HepG2 (cell line): ENCODE data around the gene C5AR1. TPM values are rescaled to one million over a fixed set of nuclear protein-coding genes. Genes with fewer than 3 reads are reported as not detected.

Source experiments
- ATAD3A ChIP-seq: sonication (generic); formaldehyde crosslinking; IDR thresholded peaks from 2 replicates; pipeline ENCODE4 v1.4.0; 2020; ENCODE audit warnings: missing genetic modification reagents
- CENPBD1 ChIP-seq: sonication (generic); formaldehyde crosslinking; IDR thresholded peaks from 2 replicates; pipeline ENCODE4 v1.8.0; 2022; ENCODE audit warnings: missing genetic modification reagents, low read depth, mild to moderate bottlenecking, borderline replicate concordance
- EHMT2 ChIP-seq: fragments of 200-600 bp; sonication (generic); IDR thresholded peaks from 2 replicates; pipeline ENCODE4 v1.7.0; 2017; ENCODE audit warnings: antibody characterized with exemption, low read depth, low read length, borderline replicate concordance
- HDAC2 ChIP-seq: sonication (generic); formaldehyde crosslinking; IDR thresholded peaks from 2 replicates; pipeline ENCODE4 v1.4.0; 2020; ENCODE audit warnings: missing genetic modification reagents
- MED13 ChIP-seq: sonication (generic); formaldehyde crosslinking; IDR thresholded peaks from 2 replicates; pipeline ENCODE4 v1.5.0; 2020; ENCODE audit warnings: missing genetic modification reagents
- REL ChIP-seq: sonication (generic); formaldehyde crosslinking; conservative IDR thresholded peaks from 2 replicates; pipeline ENCODE4 v1.8.0; 2022; ENCODE audit warnings: mild to moderate bottlenecking, missing genetic modification reagents, moderate library complexity
- ZBTB7B ChIP-seq: sonication (generic); formaldehyde crosslinking; IDR thresholded peaks from 2 replicates; pipeline ENCODE4 v1.4.0; 2020; ENCODE audit warnings: missing genetic modification reagents
- ZGPAT ChIP-seq: IDR thresholded peaks from 2 replicates; pipeline ENCODE4 v1.6.1; 2016; ENCODE audit warnings: mild to moderate bottlenecking
- ZIK1 ChIP-seq: sonication (generic); formaldehyde crosslinking; IDR thresholded peaks from 2 replicates; pipeline ENCODE4 v1.5.0; 2020; ENCODE audit warnings: mild to moderate bottlenecking, low read depth, missing genetic modification reagents, borderline replicate concordance
- ZNF251 ChIP-seq: sonication (generic); formaldehyde crosslinking; IDR thresholded peaks from 2 replicates; pipeline ENCODE4 v1.9.0; 2021; ENCODE audit warnings: mild to moderate bottlenecking, missing genetic modification reagents
- ZNF784 ChIP-seq: sonication (generic); formaldehyde crosslinking; IDR thresholded peaks from 2 replicates; pipeline ENCODE4 v1.5.1; 2020; ENCODE audit warnings: missing genetic modification reagents, mild to moderate bottlenecking, borderline replicate concordance
- polyA plus RNA-seq, 8 experiments: library from polyadenylated mRNA; depleted of rRNA in 3 of 8; stranded (reverse) in 7 of 8; unstranded in 1 of 8; fragments of >200 nt; fragmentation: Illumina TruSeq in 4 of 8; extraction: Trizol in 4 of 8; gene quantifications; 2 replicates each; pipeline versions ENCODE4 v1.2.1 to v1.2.3, GENCODE V29; 2011 to 2016; ENCODE audit warnings: low read depth in 4 of 8, missing spikeins in 1 of 8, mixed read lengths in 1 of 8; ENCODE audit not compliant: insufficient read depth in 1 of 8
- total RNA-seq, 5 experiments: library from RNA; depleted of rRNA; stranded (reverse); fragments of >200 nt; fragmentation: Illumina TruSeq; extraction: Trizol; gene quantifications; 2 replicates each; pipeline ENCODE4 v1.2.3, GENCODE V29; 2016; ENCODE audit warnings: low read depth in 1 of 5
- TF ChIP-seq, protein P1 (sequence below): sonication (generic); formaldehyde crosslinking; IDR thresholded peaks from 2 replicates; pipeline ENCODE4 v1.4.0; 2020; ENCODE audit warnings: missing genetic modification reagents, borderline replicate concordance
- TF ChIP-seq, protein P2 (sequence below): sonication (generic); formaldehyde crosslinking; IDR thresholded peaks from 2 replicates; pipeline ENCODE4 v1.4.0; 2020; ENCODE audit warnings: missing genetic modification reagents
- TF ChIP-seq, protein P3 (sequence below): sonication (generic); formaldehyde crosslinking; IDR thresholded peaks from 2 replicates; pipeline ENCODE4 v1.4.0; 2020; ENCODE audit warnings: missing genetic modification reagents

Gene C5AR1
- total and polyA plus RNA-seq, 2 of the 13 experiments (the other 11 are each of a cell fraction or from before 2014, with no cell fraction given), result 0.07 to 1.6 TPM

DNA sequence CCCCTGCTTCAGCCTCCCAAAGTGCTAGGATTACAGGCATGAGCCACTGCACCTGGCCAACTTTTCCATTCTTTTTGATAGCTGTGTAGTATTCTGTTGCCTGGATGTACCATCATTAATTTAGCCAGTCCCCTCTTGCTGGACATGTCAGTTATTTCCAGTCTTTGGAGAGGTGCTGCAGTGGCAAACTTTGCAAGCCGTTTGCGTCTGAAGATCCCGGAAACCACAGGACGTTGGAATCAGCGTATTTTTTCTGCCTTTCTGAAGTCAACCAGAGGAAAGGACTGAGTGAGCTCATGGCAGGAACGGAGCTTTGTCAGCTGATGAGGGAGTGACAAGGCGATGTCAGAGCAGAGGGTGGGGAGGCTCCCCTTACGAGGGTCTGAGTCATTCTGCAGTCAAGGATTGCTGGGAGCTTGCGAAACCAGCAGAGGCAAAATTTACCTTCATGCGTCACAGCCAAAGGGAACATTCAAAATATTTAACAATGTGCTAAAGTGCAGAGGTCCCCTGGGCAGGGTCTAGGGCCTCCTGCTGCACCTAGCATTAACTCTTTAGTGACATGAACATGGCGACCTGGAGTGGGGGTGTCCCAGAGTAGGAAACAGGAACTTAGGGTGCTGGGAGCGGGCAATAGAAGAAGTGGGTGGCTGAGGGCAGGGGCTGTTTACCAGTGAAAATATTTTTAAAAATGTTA, 5.6 kb downstream of the C5AR1 start (continued):
- TF ChIP-seq HDAC2, result peak; percentile 90
- TF ChIP-seq CENPBD1, result no peak
- no peak for TF ChIP-seq ATAD3A (CRISPR knock-in tag)
- TF ChIP-seq, protein P1, sequence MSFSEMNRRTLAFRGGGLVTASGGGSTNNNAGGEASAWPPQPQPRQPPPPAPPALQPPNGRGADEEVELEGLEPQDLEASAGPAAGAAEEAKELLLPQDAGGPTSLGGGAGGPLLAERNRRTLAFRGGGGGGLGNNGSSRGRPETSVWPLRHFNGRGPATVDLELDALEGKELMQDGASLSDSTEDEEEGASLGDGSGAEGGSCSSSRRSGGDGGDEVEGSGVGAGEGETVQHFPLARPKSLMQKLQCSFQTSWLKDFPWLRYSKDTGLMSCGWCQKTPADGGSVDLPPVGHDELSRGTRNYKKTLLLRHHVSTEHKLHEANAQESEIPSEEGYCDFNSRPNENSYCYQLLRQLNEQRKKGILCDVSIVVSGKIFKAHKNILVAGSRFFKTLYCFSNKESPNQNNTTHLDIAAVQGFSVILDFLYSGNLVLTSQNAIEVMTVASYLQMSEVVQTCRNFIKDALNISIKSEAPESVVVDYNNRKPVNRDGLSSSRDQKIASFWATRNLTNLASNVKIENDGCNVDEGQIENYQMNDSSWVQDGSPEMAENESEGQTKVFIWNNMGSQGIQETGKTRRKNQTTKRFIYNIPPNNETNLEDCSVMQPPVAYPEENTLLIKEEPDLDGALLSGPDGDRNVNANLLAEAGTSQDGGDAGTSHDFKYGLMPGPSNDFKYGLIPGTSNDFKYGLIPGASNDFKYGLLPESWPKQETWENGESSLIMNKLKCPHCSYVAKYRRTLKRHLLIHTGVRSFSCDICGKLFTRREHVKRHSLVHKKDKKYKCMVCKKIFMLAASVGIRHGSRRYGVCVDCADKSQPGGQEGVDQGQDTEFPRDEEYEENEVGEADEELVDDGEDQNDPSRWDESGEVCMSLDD (CRISPR knock-in tag), result peak; percentile 93
- no peak for TF ChIP-seq REL (CRISPR knock-in tag)
- TF ChIP-seq ZNF784 (CRISPR knock-in tag), result no peak
- no peak; the same call in 1 of the 2 replicates for TF ChIP-seq ZIK1 (CRISPR knock-in tag)
- TF ChIP-seq ZGPAT (CRISPR knock-in tag), result peak; percentile 74
- TF ChIP-seq EHMT2, result peak; percentile 48; the same call in 1 of the 2 replicates
- TF ChIP-seq, protein P2, sequence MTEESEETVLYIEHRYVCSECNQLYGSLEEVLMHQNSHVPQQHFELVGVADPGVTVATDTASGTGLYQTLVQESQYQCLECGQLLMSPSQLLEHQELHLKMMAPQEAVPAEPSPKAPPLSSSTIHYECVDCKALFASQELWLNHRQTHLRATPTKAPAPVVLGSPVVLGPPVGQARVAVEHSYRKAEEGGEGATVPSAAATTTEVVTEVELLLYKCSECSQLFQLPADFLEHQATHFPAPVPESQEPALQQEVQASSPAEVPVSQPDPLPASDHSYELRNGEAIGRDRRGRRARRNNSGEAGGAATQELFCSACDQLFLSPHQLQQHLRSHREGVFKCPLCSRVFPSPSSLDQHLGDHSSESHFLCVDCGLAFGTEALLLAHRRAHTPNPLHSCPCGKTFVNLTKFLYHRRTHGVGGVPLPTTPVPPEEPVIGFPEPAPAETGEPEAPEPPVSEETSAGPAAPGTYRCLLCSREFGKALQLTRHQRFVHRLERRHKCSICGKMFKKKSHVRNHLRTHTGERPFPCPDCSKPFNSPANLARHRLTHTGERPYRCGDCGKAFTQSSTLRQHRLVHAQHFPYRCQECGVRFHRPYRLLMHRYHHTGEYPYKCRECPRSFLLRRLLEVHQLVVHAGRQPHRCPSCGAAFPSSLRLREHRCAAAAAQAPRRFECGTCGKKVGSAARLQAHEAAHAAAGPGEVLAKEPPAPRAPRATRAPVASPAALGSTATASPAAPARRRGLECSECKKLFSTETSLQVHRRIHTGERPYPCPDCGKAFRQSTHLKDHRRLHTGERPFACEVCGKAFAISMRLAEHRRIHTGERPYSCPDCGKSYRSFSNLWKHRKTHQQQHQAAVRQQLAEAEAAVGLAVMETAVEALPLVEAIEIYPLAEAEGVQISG (CRISPR knock-in tag), result peak; percentile 76
- TF ChIP-seq, protein P3, sequence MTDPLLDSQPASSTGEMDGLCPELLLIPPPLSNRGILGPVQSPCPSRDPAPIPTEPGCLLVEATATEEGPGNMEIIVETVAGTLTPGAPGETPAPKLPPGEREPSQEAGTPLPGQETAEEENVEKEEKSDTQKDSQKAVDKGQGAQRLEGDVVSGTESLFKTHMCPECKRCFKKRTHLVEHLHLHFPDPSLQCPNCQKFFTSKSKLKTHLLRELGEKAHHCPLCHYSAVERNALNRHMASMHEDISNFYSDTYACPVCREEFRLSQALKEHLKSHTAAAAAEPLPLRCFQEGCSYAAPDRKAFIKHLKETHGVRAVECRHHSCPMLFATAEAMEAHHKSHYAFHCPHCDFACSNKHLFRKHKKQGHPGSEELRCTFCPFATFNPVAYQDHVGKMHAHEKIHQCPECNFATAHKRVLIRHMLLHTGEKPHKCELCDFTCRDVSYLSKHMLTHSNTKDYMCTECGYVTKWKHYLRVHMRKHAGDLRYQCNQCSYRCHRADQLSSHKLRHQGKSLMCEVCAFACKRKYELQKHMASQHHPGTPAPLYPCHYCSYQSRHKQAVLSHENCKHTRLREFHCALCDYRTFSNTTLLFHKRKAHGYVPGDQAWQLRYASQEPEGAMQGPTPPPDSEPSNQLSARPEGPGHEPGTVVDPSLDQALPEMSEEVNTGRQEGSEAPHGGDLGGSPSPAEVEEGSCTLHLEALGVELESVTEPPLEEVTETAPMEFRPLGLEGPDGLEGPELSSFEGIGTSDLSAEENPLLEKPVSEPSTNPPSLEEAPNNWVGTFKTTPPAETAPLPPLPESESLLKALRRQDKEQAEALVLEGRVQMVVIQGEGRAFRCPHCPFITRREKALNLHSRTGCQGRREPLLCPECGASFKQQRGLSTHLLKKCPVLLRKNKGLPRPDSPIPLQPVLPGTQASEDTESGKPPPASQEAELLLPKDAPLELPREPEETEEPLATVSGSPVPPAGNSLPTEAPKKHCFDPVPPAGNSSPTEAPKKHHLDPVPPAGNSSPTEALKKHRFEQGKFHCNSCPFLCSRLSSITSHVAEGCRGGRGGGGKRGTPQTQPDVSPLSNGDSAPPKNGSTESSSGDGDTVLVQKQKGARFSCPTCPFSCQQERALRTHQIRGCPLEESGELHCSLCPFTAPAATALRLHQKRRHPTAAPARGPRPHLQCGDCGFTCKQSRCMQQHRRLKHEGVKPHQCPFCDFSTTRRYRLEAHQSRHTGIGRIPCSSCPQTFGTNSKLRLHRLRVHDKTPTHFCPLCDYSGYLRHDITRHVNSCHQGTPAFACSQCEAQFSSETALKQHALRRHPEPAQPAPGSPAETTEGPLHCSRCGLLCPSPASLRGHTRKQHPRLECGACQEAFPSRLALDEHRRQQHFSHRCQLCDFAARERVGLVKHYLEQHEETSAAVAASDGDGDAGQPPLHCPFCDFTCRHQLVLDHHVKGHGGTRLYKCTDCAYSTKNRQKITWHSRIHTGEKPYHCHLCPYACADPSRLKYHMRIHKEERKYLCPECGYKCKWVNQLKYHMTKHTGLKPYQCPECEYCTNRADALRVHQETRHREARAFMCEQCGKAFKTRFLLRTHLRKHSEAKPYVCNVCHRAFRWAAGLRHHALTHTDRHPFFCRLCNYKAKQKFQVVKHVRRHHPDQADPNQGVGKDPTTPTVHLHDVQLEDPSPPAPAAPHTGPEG, result no peak; the same call in 1 of the 2 replicates
- peak; percentile 92 for TF ChIP-seq ZBTB7B (CRISPR knock-in tag)
- no peak for TF ChIP-seq MED13
- TF ChIP-seq ZNF251 (CRISPR knock-in tag), result no peak
